GM12874 (cell line): Measurements from ENCODE around the gene TNNC2.

ENCODE experiments used
- CTCF ChIP-seq: IDR thresholded peaks from 2 replicates; pipeline ENCODE4 v1.5.1; 2011; ENCODE audit warnings: low read depth, mild to moderate bottlenecking, control low read depth, low read length, moderate library complexity; ENCODE audit not compliant: insufficient read depth

The TNNC2 gene

DNA sequence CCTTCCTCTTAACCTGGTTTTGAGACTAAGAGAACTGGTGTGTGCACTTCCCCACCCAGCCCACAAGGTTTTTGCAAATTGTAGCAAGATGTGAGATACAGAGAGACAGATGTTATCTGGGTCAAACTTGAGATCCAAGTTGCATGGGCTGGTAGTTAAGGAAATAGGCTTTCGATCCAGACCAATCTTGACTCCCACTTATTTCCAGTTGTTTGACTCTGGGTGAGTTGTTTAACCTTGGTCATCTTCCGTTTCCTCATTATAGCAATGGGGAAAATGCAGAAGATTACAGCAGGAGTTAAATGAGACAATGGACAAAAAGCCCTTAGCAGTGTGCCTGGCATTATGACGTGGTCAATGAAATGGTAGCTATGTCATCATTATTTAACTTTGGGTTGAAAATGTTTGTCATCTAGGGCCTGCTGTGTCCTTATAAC, 8.2 kb upstream of the TNNC2 start:
- TF ChIP-seq CTCF, result no peak

DNA sequence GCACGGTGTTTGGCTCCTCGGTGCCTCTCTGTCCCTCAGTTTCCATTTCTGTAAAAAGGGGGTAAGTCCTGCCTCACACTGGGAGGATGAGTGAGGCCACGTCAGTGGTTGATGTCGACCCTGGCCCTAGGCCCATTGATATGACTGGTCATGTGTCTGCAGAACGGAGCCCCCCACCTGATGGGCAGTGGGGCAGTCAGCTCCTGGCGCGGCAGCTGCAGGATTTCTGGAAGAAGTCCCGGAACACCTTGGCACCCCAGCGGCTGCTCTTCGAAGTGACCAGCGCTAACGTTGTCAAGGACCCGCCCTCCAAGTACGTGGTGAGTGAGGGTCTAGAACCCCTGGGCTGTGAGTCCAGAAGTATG, 7.7 kb upstream of the TNNC2 start:
- no peak for TF ChIP-seq CTCF

DNA sequence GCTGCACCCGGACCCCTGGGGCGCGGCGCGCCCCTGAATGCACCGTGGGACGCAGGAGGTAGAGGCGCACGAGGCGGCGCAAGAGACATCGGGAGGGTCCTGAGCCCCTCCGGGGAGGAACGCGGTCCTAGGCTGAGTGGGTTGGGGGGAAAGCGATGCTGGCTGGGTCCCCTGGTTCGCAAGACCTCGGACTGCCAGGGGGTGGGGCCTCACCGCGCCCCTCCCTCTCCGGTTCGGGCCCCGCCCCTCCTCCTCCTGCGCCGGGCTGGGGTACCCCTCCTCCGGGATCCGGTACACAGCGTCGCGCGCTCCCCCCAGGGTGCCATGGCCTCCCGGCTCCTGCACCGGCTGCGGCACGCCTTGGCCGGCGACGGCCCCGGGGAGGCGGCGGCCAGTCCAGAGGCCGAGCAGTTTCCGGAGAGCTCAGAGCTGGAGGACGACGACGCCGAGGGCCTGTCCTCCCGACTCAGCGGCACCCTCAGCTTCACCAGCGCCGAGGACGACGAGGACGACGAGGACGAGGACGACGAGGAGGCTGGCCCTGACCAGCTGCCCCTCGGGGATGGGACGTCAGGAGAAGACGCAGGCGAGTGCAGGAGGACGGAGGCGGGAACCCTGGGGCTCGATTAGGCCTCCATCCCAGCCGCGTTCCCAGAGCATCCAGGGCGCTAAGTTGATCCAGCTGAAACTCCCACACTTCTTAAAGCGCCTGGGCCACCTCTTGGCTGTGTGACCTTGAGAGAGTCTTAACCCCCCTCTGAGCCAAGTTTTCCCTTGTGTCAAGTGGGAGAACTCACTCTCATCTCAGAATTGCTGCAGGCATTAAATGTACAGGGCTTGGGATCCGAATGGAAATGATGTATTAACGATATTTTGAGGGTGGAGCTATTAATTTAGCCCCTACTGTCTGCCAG, 7.0 kb upstream of the TNNC2 start:
- TF ChIP-seq CTCF, result no peak

DNA sequence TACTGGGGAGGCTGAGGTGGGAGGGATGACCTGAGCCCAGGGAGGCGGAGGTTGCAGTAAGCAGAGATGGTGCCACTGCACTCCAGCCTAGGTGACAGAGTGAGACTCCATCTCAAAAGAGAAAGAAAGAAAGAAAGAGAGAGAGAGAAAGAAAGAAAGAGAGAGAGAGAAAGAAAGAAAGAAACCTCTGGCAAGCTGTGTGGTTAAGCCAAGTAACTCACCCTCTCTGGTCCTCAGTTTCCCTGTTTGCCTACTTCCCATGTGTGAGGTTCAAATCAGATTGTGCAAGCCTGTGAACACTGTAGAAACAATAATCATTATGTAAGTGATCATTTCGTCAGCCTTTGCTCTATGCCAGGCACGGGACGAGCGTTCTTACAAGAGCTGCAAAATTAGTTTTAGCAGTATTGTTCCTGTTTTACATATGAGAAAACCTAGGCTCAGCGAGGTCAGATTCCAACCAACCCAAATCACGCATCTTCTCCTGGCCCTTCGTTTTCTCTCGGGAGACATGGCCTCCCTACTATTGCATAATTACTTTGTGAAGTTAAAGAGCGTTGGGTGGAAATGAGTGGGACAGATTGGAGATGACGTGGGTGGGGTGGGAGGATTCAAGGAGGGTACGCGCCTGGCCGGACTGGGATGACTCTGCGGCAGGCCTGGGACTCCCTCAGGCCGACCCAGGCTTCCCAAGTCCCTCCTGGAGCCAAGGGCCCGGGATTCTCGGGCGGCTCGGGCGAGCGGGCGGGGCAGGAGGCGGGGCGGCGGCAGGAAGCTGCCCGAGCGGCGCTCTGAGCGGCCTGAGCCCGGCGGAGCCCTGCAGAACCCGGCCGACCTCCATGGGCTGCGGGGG, 6.1 kb upstream of the TNNC2 start, which contains the start of gene SNX21:
Gene SNX21, plus strand, starts transcription at position 770 of the 853 bp plus-strand sequence. CDS start 121 bp downstream, outside the sequence.
- no peak for TF ChIP-seq CTCF

DNA sequence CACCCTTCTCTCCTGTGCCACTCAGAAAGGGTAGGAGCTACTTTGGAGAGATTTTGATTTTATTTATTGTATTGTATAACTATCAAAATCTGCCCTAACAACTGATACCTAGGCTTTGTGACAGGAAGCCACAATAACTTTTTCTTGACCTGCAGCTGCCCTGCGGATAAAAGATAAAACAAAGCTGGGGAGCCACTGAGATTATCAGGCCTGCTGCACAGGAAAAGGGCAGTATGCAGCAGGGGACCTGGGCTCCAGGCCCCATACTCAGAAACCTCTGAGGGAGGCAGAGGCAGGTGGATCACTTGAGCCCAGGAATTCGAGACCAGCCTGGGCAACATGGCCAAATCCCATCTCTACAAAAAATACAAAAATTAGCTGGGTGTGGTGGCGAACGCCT, 5.5 kb upstream of the TNNC2 start:
- no peak for TF ChIP-seq CTCF

GRCh38 chr20:45828589-45828988, 1.5 kb upstream of the TNNC2 start:
- TF ChIP-seq CTCF, result no peak

DNA sequence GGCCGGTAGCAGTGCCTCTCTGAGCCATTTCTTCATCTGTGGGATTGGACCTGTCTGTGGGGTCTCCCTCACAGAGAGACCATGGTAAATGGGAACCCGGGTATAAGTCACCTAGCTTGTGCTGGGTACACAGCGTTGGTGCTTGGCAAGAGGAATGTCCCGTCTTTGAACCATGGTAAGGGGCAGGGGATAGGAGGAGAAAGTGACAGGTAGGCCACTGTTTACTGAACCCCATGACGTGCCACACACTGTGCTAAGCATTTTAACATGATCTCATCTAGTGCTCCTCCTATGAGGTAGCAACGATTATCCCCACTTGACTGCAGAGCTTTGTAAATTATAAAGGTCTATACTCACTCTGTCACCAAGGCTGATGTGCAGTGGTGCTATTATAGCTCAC, 600 bp upstream of the TNNC2 start:
- no peak for TF ChIP-seq CTCF
